K562 (cell line): ENCODE data around the gene DCAF15. TPM values are rescaled to one million over a fixed set of nuclear protein-coding genes. Genes with fewer than 3 reads are reported as not detected.

Source experiments
- ATAC-seq: fragments of 200-7000 bp; cut with Tn5 transposase; 3 replicates; pipeline ENCODE4 v1.9.1; 2020; ENCODE audit warnings: moderate library complexity
- BruUV-seq: library from RNA; stranded (reverse); fragments of 400-500 nt; replicated peaks from 2 replicates; lab custom pipeline; 2021; lab: Mats Ljungman, UMichigan
- CTCF ChIA-PET: fragments of 300-600 bp; formaldehyde crosslinking; extraction: SDS; loops from one replicate; lab custom pipeline; 2021; ENCODE audit warnings: low intra/inter-chr PET ratio; lab: Yijun Ruan, JAX
- POLR2A ChIA-PET: fragments of 300-600, 350-650 bp; sonication (Branson Sonifier 250); formaldehyde crosslinking; extraction: SDS; loops from one replicate; lab custom pipeline; 2021; ENCODE audit warnings: antibody characterized with exemption, inconsistent platforms; lab: Yijun Ruan, JAX
- DNase-seq, 4 experiments: peaks; one replicate each; pipeline versions ENCODE4 v3.0.0 to v3.0.0-alpha.2; 2011 to 2018; ENCODE audit warnings: low spot score in 3 of 4, mixed read lengths in 3 of 4; ENCODE audit errors: extremely low read depth in 1 of 4
- FAIRE-seq: peaks from 2 replicates; lab custom pipeline; 2011; peaks lifted over from hg19 to GRCh38; lab: Jason Lieb, UNC
- H2AFZ ChIP-seq: 2 replicates; pipeline ENCODE4 v1.6.0; 2011; ENCODE audit warnings: low read depth, low read length, control low read depth, inconsistent platforms
- H3K27ac ChIP-seq: fragments of 200-600 bp; 3 replicates; pipeline ENCODE4 v1.8.0; 2011; ENCODE audit warnings: low read depth, mild to moderate bottlenecking, control low read depth, inconsistent platforms, low read length, moderate library complexity, mixed read lengths; ENCODE audit errors: extremely low read depth
- H3K27me3 ChIP-seq, 2 experiments: fragments of 300-600 bp in 1 of 2; 2 replicates in 1 of 2; 3 replicates in 1 of 2; pipeline versions ENCODE4 v1.6.0 to v1.8.0; 2011; ENCODE audit warnings: inconsistent platforms in 2 of 2, low read length in 2 of 2, mild to moderate bottlenecking in 1 of 2, mixed read lengths in 1 of 2, moderate library complexity in 1 of 2; ENCODE audit not compliant: control insufficient read depth in 2 of 2, insufficient read depth in 2 of 2
- H3K36me3 ChIP-seq: fragments of 300-600 bp; 3 replicates; pipeline ENCODE4 v1.8.0; 2011; ENCODE audit warnings: mild to moderate bottlenecking, low read length, inconsistent platforms; ENCODE audit not compliant: control insufficient read depth, insufficient read depth
- H3K4me1 ChIP-seq, 2 experiments: fragments of 200-600 bp in 1 of 2; replicated peaks in 1 of 2; 2 replicates in 1 of 2; 3 replicates in 1 of 2; pipeline versions ENCODE4 v1.5.1 to v1.8.0; 2011; ENCODE audit warnings: inconsistent platforms in 2 of 2, low read length in 2 of 2, mild to moderate bottlenecking in 1 of 2, mixed read lengths in 1 of 2, moderate library complexity in 1 of 2; ENCODE audit not compliant: control insufficient read depth in 2 of 2, insufficient read depth in 2 of 2
- H3K4me2 ChIP-seq: 2 replicates; pipeline ENCODE4 v1.6.1; 2011; ENCODE audit warnings: low read length, control low read depth, inconsistent platforms, mixed read lengths; ENCODE audit not compliant: insufficient read depth
- H3K4me3 ChIP-seq: fragments of 200-600 bp; sonication (generic), shearing (Covaris generic); 2 replicates; pipeline ENCODE4 v1.5.1; 2016; ENCODE audit warnings: control low read depth, inconsistent platforms
- H3K79me2 ChIP-seq: fragments of 200-600 bp; 3 replicates; pipeline ENCODE4 v1.8.0; 2011; ENCODE audit warnings: low read length, inconsistent platforms; ENCODE audit not compliant: control insufficient read depth, insufficient read depth
- H3K9ac ChIP-seq, 2 experiments: 2 replicates each; pipeline versions ENCODE4 v1.6.0 to v1.6.1; 2011; ENCODE audit warnings: low read depth in 2 of 2, low read length in 2 of 2, control low read depth in 1 of 2, inconsistent platforms in 1 of 2, mild to moderate bottlenecking in 1 of 2, mixed read lengths in 1 of 2; ENCODE audit not compliant: insufficient read depth in 1 of 2
- H3K9me1 ChIP-seq: one replicate; pipeline ENCODE4 v1.6.0; 2011; ENCODE audit warnings: inconsistent platforms, mild to moderate bottlenecking, low read length, moderate library complexity; ENCODE audit not compliant: control insufficient read depth, insufficient read depth
- H3K9me3 ChIP-seq: replicated peaks from 2 replicates; pipeline ENCODE4 v1.5.1; 2011; ENCODE audit warnings: low read depth, low read length, inconsistent platforms; ENCODE audit not compliant: control insufficient read depth, insufficient read depth
- H4K20me1 ChIP-seq: replicated peaks from 2 replicates; pipeline ENCODE4 v1.6.1; 2011; ENCODE audit warnings: low read length, inconsistent platforms, mixed read lengths; ENCODE audit not compliant: control insufficient read depth, insufficient read depth
- CHCHD3 ChIP-seq: fragments of 250-450 bp; sonication (Bioruptor Pico); IDR thresholded peaks from 2 replicates; pipeline ENCODE4 v2.1.2; 2022; ENCODE audit warnings: mild to moderate bottlenecking
- SRSF3 ChIP-seq: fragments of 200-400 bp; formaldehyde crosslinking; IDR thresholded peaks from 2 replicates; pipeline ENCODE4 v1.6.1; 2016; ENCODE audit warnings: mild to moderate bottlenecking, low read length, moderate library complexity; ENCODE audit not compliant: insufficient read depth
- ZNF121 ChIP-seq: sonication (generic); formaldehyde crosslinking; conservative IDR thresholded peaks from 2 replicates; pipeline ENCODE4 v1.8.0; 2022; ENCODE audit warnings: missing genetic modification reagents
- WGBS: fragments of 100-300 bp; shearing (Covaris generic); methylation state at CpG from one replicate; pipeline ENCODE4 v1.1.6; 2016; ENCODE audit warnings: low coverage, mixed read lengths; ENCODE audit not compliant: insufficient coverage; ENCODE audit errors: missing lambda C conversion rate; 5-methylcytosine and 5-hydroxymethylcytosine counted together
- in situ Hi-C: fragments of 300-500 bp; cut with MboI; formaldehyde crosslinking; loops from 4 replicates; pipeline ENCODE4 v1.15.0; 2018; ENCODE audit warnings: inconsistent platforms, mixed read lengths
- intact Hi-C: fragments of 100-400 bp; cut with micrococcal nuclease; formaldehyde crosslinking; loops from 2 replicates; pipeline ENCODE4 v1.14.2; 2022
- polyA plus RNA-seq, 8 experiments: library from polyadenylated mRNA; depleted of rRNA in 4 of 8; stranded (reverse) in 5 of 8; unstranded in 3 of 8; fragments of >200 nt; fragmentation: Nextera tagmentation in 2 of 8; fragmentation: Illumina TruSeq in 1 of 8; extraction: Ambion mirVana in 2 of 8; extraction: Trizol in 1 of 8; gene quantifications; 2 replicates each; pipeline versions ENCODE4 v1.2.1 to v1.2.3, GENCODE V29; 2011 to 2014; ENCODE audit warnings: inconsistent platforms in 1 of 8, missing spikeins in 1 of 8
- total RNA-seq, 7 experiments: library from RNA; depleted of rRNA in 6 of 7; stranded (reverse); fragments of >200 nt in 6 of 7; fragmentation: Illumina TruSeq in 2 of 7; extraction: Trizol in 2 of 7; gene quantifications; 2 replicates each; pipeline versions ENCODE4 v1.2.1 to v1.2.3, GENCODE V29; 2011 to 2021; ENCODE audit warnings: low replicate concordance in 1 of 7
- TF ChIP-seq, protein P1 (sequence below): sonication (generic); formaldehyde crosslinking; IDR thresholded peaks from 2 replicates; pipeline ENCODE4 v1.8.1; 2023; ENCODE audit warnings: mild to moderate bottlenecking, missing genetic modification reagents

The DCAF15 gene
- total and polyA plus RNA-seq, 9 of the 15 experiments (the other 6 are each of a cell fraction or from before 2014, with no cell fraction given), result 0.17 to 68.5 (median 27.7) TPM

GRCh38 chr19:13992025-13992424 lies 39.7 kb downstream of the DCAF15 start:
- CTCF ChIA-PET, result no interaction called here
- Histone ChIP-seq H3K9ac (0 out of 4 replicates have a peak overlapping the region, but pooled peaks of 1 of the 2 experiments have one; percentile 12), H3K79me2 (no peaks in the 10 kb centered on the region; the same call in 2 of the 3 replicates), H3K27ac (no peak overlapping the region), H3K36me3 (peaks cover 56% of the 10 kb centered on the region; the same call in 1 of the 3 replicates), H3K9me1 (peaks cover 5% of the 10 kb centered on the region), H3K27me3 (no peaks in the 10 kb centered on the region), H2AFZ (no peak overlapping the region), H3K4me2 (no peak overlapping the region), H3K9me3 (no peaks in the 10 kb centered on the region), H3K4me3 (no peak overlapping the region), H4K20me1 (no peaks in the 10 kb centered on the region), H3K4me1 (peaks cover 0 to 23% of the 10 kb centered on the region in 2 experiments; a peak in 3 of 5 replicates)
- no TSS peak for BruUV-seq
- intact Hi-C loops (no loop called here), in situ Hi-C loops (no loop called here)
- ATAC-seq (no peak), FAIRE-seq (no peak), DNase-seq (no peak)
- WGBS, result 84% methylated on average over 7 of the region's 7 CpGs
- TF ChIP-seq ZNF121 (CRISPR knock-in tag) (peak; percentile 33; the same call in 1 of the 2 replicates), CHCHD3 (CRISPR knock-in tag) (no peak)
- POLR2A ChIA-PET, result no interaction called here

DNA sequence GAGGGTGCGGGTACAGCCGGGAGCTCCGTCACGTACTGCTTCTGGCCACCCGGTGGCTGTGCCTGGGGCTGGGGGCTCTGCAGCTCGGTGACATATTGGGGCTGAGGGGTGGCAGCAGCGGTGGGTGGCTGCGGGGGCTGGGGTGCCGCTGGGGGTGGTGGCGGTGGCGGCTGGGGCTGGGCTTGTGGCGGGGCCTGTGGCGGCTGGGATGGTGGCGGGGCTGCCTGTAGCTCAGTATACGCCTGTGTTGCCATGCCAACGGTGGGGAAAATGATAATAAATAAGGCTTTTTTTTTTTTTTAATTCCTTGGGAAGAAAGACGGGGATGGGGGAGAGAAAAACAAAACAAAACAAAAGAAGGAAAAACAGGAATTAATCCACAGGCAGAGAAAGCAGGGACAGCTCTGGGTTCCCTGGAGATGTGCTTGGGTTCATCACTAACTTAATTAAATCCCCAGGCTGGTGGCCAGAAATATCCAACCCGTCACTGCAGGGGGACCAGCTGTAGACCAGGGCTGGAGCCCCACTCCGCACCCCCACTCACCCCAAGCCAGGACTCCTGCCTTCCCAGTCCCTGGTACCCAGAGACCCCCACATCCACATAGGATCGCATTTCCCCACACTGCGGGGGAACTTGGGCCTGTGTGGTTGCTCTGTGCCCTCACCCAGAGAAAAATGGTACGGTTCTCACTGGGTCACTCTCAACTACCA lies 41.4 kb downstream of the DCAF15 start:
- FAIRE-seq (no peak), ATAC-seq (no peak), DNase-seq (peak in 2 of 4 experiments; percentile 54 to 63)
- H2AFZ ChIP-seq, result no peak overlapping the region
- peaks cover 5% of the 10 kb centered on the region for H3K9me1 ChIP-seq
- TF ChIP-seq, protein P1, sequence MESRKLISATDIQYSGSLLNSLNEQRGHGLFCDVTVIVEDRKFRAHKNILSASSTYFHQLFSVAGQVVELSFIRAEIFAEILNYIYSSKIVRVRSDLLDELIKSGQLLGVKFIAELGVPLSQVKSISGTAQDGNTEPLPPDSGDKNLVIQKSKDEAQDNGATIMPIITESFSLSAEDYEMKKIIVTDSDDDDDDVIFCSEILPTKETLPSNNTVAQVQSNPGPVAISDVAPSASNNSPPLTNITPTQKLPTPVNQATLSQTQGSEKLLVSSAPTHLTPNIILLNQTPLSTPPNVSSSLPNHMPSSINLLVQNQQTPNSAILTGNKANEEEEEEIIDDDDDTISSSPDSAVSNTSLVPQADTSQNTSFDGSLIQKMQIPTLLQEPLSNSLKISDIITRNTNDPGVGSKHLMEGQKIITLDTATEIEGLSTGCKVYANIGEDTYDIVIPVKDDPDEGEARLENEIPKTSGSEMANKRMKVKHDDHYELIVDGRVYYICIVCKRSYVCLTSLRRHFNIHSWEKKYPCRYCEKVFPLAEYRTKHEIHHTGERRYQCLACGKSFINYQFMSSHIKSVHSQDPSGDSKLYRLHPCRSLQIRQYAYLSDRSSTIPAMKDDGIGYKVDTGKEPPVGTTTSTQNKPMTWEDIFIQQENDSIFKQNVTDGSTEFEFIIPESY (CRISPR knock-in tag), result peak; percentile 42; the same call in 1 of the 2 replicates
- TF ChIP-seq SRSF3, result no peak
- H3K9ac ChIP-seq, result peak overlapping the region in 1 of 2 experiments; percentile 55; a peak in 2 of 4 replicates
- no peaks in the 10 kb centered on the region for H3K27me3 ChIP-seq
- H3K4me2 ChIP-seq, result no peak overlapping the region
- intact Hi-C loops (no loop called here), in situ Hi-C loops (no loop called here)
- WGBS, result 90% methylated on average over 17 of the region's 22 CpGs
- no TSS peak for BruUV-seq
- no peaks in the 10 kb centered on the region for H4K20me1 ChIP-seq
- H3K9me3 ChIP-seq, result no peaks in the 10 kb centered on the region
- H3K27ac ChIP-seq, result no peak overlapping the region
- H3K4me3 ChIP-seq, result no peak overlapping the region
- H3K4me1 ChIP-seq, result peaks cover 0 to 20% of the 10 kb centered on the region in 2 experiments; a peak in 3 of 5 replicates
- H3K36me3 ChIP-seq, result peaks cover 63% of the 10 kb centered on the region; the same call in 2 of the 3 replicates
- ChIA-PET CTCF (no interaction called here), POLR2A (interaction anchor here (1.4 kb wide), 1 partner anchor 13 kb away, joined by 4 read pairs; the partner anchor contains the start of gene RFX1)
- peaks cover 10% of the 10 kb centered on the region; the same call in 2 of the 3 replicates for H3K79me2 ChIP-seq
